Spleen (tissue), 11 donors: ENCODE data around the gene ICAM5. TPM values are rescaled to one million over a fixed set of nuclear protein-coding genes. Genes with fewer than 3 reads are reported as not detected.

Experiments
- DNase-seq: peaks from one replicate; pipeline ENCODE4 v3.0.0-alpha.2; 2020
- H3K27ac ChIP-seq, 8 donors: fragments of 200-600 bp; sonication (generic) in 7 of 8; 1 replicate in 4 of 8; 2 replicates in 4 of 8; pipeline versions ENCODE4 v1.5.0 to v1.8.0; 2016 to 2021; ENCODE audit warnings: inconsistent platforms in 4 of 8, mild to moderate bottlenecking in 4 of 8, moderate library complexity in 1 of 8
- H3K27me3 ChIP-seq, 7 donors: fragments of 200-600 bp; sonication (generic) in 6 of 7; replicated peaks in 1 of 7; 1 replicate in 4 of 7; 2 replicates in 3 of 7; pipeline versions ENCODE4 v1.5.0 to v1.8.0; 2016 to 2021; ENCODE audit warnings: inconsistent platforms in 3 of 7, mild to moderate bottlenecking in 1 of 7
- H3K36me3 ChIP-seq, 6 donors: fragments of 200-600 bp; sonication (generic) in 5 of 6; 1 replicate in 4 of 6; 2 replicates in 2 of 6; pipeline versions ENCODE4 v1.5.0 to v1.8.0; 2016 to 2021; ENCODE audit warnings: inconsistent platforms in 2 of 6
- H3K4me1 ChIP-seq, 6 donors: fragments of 200-600 bp; sonication (generic) in 5 of 6; 1 replicate in 3 of 6; 2 replicates in 3 of 6; pipeline versions ENCODE4 v1.5.0 to v1.8.0; 2016 to 2021; ENCODE audit warnings: inconsistent platforms in 3 of 6
- H3K4me3 ChIP-seq, 8 donors: fragments of 200-600 bp; sonication (generic) in 7 of 8; 1 replicate in 4 of 8; 2 replicates in 4 of 8; pipeline versions ENCODE4 v1.5.0 to v1.8.0; 2016 to 2021; ENCODE audit warnings: inconsistent platforms in 4 of 8, mild to moderate bottlenecking in 4 of 8, moderate library complexity in 2 of 8
- H3K9me3 ChIP-seq, 8 donors: fragments of 200-600 bp; sonication (generic) in 7 of 8; 1 replicate in 4 of 8; 2 replicates in 4 of 8; pipeline versions ENCODE4 v1.5.0 to v1.8.0; 2016 to 2021; ENCODE audit warnings: inconsistent platforms in 4 of 8
- POLR2A ChIP-seq, 3 donors: fragments of 450-650 bp; IDR thresholded peaks; one replicate each; pipeline ENCODE4 v1.5.1; 2017; ENCODE audit warnings: antibody characterized with exemption in 3 of 3, mild to moderate bottlenecking in 1 of 3
- POLR2AphosphoS5 ChIP-seq, 3 donors: sonication (generic); formaldehyde crosslinking; IDR thresholded peaks; one replicate each; pipeline ENCODE4 v1.5.1; 2017; ENCODE audit warnings: antibody characterized with exemption in 3 of 3
- WGBS, 5 donors: extraction: QIAGEN DNeasy Blood & Tissue Kit in 3 of 5; methylation state at CpG; one replicate each; pipeline versions ENCODE4 v1.1.5 to v1.1.7; 2013 to 2018; 5-methylcytosine and 5-hydroxymethylcytosine counted together
- intact Hi-C: fragments of 100-400 bp; cut with DNase I; formaldehyde crosslinking; loops from one replicate; pipeline ENCODE4 v1.15.0; 2023; ENCODE audit warnings: low total_unique reads
- polyA plus RNA-seq, 3 donors: library from polyadenylated mRNA; stranded (reverse); fragments of 200-250 nt; gene quantifications; one replicate each; pipeline ENCODE4 v1.2.1, GENCODE V29; 2013
- total RNA-seq, 7 donors: library from RNA; depleted of rRNA in 3 of 7; stranded (reverse); fragments of >200 nt in 3 of 7; fragmentation: NEBNext Ultra II Directional in 4 of 7; extraction: Animal tissue kit (Norgen Biotek cat#: 25700) in 4 of 7; gene quantifications; one replicate each; pipeline versions ENCODE4 v1.1.0 to v1.2.1, GENCODE V29; 2016 to 2021
- TF ChIP-seq, protein P1 (sequence below), 11 experiments: fragments of 200-600 bp in 7 of 11; fragments of 450-650 bp in 4 of 11; sonication (generic) in 4 of 11; IDR thresholded peaks in 8 of 11; conservative IDR thresholded peaks in 3 of 11; 1 replicate in 7 of 11; 2 replicates in 4 of 11; pipeline versions ENCODE4 v1.4.0 to v1.8.0; 2016 to 2021; ENCODE audit warnings: antibody characterized with exemption in 11 of 11, inconsistent platforms in 4 of 11, mild to moderate bottlenecking in 1 of 11
- donor health status: healthy with polysubstance abuse.
- donor health status: DM: no; HTN: no; CAD: no; lungs with moderate emphysema.
- donor health status: DM: no; HTN: no; CAD: no.
- donor health status: Bipolar disorder and iron deficiency.
- donor health status: healthy.
- donor health status: DM: no; HTN: no; CAD: no.
- donor health status: DM: yes; HTN: yes; CAD: no.

ICAM5 gene
- total and polyA plus RNA-seq, 10 donors: 0.07 to 1.4 (median 0.69) TPM

- TF ChIP-seq POLR2A (IDR thresholded peaks at IDR 0.05) (no peak), POLR2AphosphoS5 (IDR thresholded peaks at IDR 0.05) (peak in 1 of 3 donors; percentile 25)
- TF ChIP-seq, protein P1, sequence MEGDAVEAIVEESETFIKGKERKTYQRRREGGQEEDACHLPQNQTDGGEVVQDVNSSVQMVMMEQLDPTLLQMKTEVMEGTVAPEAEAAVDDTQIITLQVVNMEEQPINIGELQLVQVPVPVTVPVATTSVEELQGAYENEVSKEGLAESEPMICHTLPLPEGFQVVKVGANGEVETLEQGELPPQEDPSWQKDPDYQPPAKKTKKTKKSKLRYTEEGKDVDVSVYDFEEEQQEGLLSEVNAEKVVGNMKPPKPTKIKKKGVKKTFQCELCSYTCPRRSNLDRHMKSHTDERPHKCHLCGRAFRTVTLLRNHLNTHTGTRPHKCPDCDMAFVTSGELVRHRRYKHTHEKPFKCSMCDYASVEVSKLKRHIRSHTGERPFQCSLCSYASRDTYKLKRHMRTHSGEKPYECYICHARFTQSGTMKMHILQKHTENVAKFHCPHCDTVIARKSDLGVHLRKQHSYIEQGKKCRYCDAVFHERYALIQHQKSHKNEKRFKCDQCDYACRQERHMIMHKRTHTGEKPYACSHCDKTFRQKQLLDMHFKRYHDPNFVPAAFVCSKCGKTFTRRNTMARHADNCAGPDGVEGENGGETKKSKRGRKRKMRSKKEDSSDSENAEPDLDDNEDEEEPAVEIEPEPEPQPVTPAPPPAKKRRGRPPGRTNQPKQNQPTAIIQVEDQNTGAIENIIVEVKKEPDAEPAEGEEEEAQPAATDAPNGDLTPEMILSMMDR (IDR thresholded peaks at IDR 0.05 in 8 of 11, conservative IDR thresholded peaks at IDR 0.05 in 3 of 11): no peak
- Histone ChIP-seq H3K4me3 (peak overlapping the region in 5 of 8 donors; percentile 94 to 99 (median 98)), H3K9me3 (no peaks in the 10 kb centered on the region), H3K36me3 (peaks cover 0 to 67% (median 51%) of the 10 kb centered on the region in 6 donors), H3K27ac (peak overlapping the region in 4 of 8 donors; percentile 56 to 80 (median 72)), H3K27me3 (no peaks in the 10 kb centered on the region), H3K4me1 (peaks cover 12 to 26% (median 21%) of the 10 kb centered on the region in 6 donors)
- WGBS, 5 donors: 71 to 84% (median 79%) methylated on average over 17 to 19 of the region's 19 CpGs
- DNase-seq: no peak
- intact Hi-C loops: no loop called here
Observed at GRCh38 chr19:10316229-10317044, 26.7 kb downstream of the ICAM5 start.

GRCh38 chr19:10317045-10317856, 27.5 kb downstream of the ICAM5 start:
- TF ChIP-seq POLR2AphosphoS5 (IDR thresholded peaks at IDR 0.05) (no peak), POLR2A (IDR thresholded peaks at IDR 0.05) (no peak)
- TF ChIP-seq, protein P1 (IDR thresholded peaks at IDR 0.05 in 8 of 11, conservative IDR thresholded peaks at IDR 0.05 in 3 of 11): no peak
- Histone ChIP-seq H3K4me1 (peaks cover 12 to 26% (median 21%) of the 10 kb centered on the region in 6 donors), H3K27me3 (no peaks in the 10 kb centered on the region), H3K36me3 (peaks cover 0 to 75% (median 59%) of the 10 kb centered on the region in 6 donors), H3K4me3 (no peak overlapping the region), H3K9me3 (no peaks in the 10 kb centered on the region), H3K27ac (peak overlapping the region in 1 of 8 donors; percentile 77)
- intact Hi-C loops: no loop called here
- no peak for DNase-seq
- WGBS, 5 donors: 79 to 92% (median 88%) methylated on average over 20 to 29 of the region's 29 CpGs

GRCh38 chr19:10317857-10318462, 28.2 kb downstream of the ICAM5 start:
- Histone ChIP-seq H3K27me3 (no peaks in the 10 kb centered on the region), H3K4me1 (peaks cover 12 to 26% (median 21%) of the 10 kb centered on the region in 6 donors), H3K4me3 (no peak overlapping the region), H3K27ac (no peak overlapping the region), H3K36me3 (peaks cover 0 to 76% (median 66%) of the 10 kb centered on the region in 6 donors), H3K9me3 (no peaks in the 10 kb centered on the region)
- intact Hi-C loops: no loop called here
- no peak for DNase-seq
- 90 to 96% (median 92%) methylated on average over 12 to 15 of the region's 15 CpGs for WGBS, 5 donors
- TF ChIP-seq POLR2AphosphoS5 (IDR thresholded peaks at IDR 0.05): no peak
- TF ChIP-seq POLR2A (IDR thresholded peaks at IDR 0.05): no peak
- TF ChIP-seq, protein P1 (IDR thresholded peaks at IDR 0.05 in 8 of 11, conservative IDR thresholded peaks at IDR 0.05 in 3 of 11): no peak
